ENCODE measurements around the gene TMEM219.
"Not testable (repeated sequence)": the region's sequence is repeated elsewhere in the genome, so short reads cannot be mapped to it uniquely, and the experiment has no call there.

The TMEM219 gene

DNA sequence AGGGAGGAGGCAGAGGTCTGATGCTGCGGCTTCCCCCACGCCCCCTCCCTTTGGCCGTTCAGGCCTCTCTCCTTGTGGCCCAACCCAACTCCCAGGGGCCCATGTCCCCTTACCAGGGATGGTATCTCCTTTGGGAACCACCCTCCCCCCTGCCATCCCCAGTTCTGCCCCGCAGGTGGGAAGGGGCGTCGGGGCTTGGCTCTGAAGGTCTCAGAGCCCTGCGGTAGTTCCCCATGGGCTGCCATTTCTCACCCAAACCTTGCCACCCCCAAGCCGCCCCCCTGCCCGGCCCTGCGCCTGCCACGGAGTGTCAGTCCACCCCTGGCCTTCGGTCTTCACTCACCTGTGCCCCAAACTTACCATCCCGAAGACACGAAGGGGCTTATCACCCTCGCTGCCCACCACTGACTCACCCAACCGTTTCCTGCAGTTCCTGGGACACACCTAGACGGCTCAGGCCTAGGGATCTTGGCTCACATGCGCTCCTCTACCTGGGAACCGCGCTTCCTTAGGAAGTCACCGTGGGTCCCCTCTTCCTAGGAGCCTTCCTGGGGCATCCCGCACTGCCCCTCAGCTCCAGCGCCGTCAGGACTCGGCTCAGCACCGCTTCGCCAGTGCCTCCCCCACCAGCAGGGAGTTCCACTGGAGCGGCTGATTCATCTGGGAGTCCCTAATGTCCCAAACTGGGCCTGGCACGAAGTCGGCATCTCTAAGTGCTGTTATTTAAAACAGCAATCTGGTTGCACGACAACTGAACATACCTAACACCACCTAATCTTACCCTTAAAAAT lies 50.0 kb downstream of the TMEM219 start:
- no peak for DNase-seq (ENCODE audit: low spot score)

DNA sequence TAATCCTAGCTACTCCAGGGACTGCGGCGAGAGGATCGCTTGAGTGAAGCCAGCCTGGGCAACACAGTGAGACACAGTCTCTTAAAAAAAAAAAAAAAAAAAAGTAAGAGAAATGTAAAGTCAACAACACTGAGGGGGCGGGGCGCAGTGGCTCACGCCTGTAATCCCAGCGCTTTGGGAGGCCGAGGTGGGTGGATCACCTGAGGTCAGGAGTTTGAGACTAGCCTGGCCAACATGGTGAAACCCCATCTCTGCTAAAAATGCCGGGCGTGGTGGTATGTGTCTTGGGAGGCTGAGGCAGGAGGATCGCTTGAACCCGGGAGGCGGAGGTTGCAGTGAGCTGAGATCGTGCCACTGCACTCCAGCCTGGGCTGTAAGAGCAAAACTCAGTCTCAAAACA lies 50.7 kb downstream of the TMEM219 start:
- not testable (repeated sequence) for DNase-seq (ENCODE audit: low spot score)

DNA sequence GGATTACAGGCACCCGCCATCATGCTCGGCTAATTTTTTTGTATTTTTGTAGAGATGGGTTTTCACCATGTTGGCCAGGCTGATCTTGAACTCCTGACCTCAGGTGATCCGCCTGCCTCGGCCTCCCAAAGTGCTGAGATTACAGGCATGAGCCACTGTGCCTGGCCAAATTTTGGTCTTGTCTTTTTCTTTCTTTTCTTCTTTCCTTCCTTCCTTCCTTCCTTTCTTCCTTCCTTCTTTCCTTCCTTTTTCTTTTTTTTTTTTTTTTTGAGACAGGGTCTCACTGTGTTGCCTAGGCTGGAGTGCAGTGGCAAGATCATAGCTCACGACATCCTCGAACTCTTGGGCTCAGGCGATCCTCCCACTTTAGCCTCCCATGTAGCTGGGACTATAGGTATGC lies 53.6 kb downstream of the TMEM219 start:
- not testable (repeated sequence) for DNase-seq (ENCODE audit: low spot score)

DNA sequence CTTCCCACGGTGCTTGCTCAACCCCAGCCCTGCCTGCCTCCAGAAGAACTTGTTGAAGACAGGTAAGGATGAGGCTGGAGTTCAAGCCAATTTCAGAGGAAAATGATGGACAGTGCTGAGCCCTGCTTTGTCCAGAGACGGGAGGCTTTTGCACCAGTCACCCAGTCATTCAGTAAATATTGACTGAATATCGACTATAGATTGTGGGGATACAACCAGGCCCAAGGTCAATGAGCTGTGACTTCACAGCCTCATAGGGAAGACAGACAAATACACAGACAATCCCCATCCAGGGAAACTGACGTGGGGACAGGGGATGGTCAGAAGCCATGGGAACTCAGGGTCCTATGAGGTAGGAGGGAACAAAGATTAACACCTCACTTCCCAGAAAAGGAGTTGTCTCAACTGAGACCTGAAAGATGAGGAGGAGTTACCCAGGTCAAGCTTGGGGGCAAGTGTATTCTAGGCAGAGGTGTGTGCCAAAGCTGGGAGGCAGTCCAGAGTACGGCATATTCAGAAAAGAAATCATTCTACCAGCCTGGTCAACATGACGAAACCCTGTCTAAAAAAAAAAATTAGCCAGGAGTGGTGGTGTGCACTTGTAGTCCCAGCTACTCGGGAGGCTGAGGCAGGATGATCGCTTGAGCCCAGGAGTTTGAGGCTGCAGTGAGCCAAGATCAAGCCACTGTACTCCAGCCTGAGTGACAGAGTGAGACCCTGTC lies 54.8 kb downstream of the TMEM219 start:
- no peak for DNase-seq (ENCODE audit: low spot score)

DNA sequence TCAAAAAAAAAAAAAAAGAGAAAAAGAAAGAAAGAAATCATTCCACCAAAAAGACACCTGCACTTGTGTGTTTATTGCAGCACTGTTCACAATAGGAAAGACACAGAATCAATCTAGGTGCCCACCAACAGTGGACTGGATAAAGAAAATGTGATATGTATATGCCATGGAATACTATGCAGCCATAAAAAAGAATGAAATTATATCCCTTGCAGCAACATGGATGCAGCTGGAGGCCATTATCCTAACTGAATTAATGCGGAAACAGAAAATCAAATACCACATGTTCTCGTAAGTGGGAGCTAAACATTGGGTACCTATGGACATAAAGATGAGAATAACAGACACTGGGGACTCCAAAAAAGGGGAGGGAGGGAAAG lies 55.4 kb downstream of the TMEM219 start:
- no peak for DNase-seq (ENCODE audit: low spot score)

DNA sequence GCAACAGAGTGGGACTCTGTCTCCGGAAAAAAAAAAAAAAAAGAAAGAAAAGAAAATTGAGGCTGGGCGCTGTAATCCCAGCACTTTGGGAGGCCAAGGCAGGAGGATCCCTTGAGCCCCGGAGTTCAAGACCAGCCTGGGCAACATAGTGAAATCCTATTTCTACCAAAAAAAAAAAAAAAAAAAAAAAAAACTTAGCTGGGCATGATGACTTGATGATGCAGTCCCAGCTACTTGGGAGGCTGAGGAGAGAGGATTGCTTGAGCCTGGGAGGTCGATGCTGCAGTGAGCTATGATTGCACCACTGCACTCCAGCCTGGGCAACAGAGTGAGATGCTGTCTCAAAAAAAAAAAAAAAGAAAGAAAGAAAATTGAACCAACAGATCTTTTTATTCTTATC lies 56.1 kb downstream of the TMEM219 start:
- DNase-seq (ENCODE audit: low spot score) = not testable (repeated sequence)

DNA sequence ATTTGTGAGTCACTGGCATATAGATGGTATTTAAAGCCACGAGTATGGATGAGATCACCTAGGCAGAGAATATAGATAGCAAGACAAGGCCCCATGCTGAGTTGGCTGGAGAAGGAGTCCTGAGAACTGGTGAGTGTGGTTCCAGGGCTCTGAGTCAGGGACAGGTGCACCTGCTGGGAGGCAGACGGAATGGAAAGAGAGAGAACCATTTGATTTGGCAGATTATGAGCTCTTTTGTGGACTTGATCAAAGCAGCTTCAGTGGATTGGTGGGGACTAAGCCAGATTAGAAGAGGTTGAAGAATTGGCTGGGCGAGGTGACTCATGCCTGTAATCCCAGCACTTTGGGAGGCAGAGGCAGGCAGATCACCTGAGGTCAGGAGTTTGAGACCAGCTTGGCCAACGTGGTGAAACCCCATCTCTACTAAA lies 56.9 kb downstream of the TMEM219 start:
- DNase-seq (ENCODE audit: low spot score) = no peak

Measured in SW480 (cell line).